GM20431 (cell line): Measurements from ENCODE around the gene PIWIL4.

Experiments used
- in situ Hi-C: fragments of 300-500 bp; cut with MseI, MboI; formaldehyde crosslinking; loops from one replicate; pipeline ENCODE4 v1.15.0; 2020; ENCODE audit warnings: low sequenced_read_pairs; ENCODE audit not compliant: unreplicated experiment

Gene PIWIL4

DNA sequence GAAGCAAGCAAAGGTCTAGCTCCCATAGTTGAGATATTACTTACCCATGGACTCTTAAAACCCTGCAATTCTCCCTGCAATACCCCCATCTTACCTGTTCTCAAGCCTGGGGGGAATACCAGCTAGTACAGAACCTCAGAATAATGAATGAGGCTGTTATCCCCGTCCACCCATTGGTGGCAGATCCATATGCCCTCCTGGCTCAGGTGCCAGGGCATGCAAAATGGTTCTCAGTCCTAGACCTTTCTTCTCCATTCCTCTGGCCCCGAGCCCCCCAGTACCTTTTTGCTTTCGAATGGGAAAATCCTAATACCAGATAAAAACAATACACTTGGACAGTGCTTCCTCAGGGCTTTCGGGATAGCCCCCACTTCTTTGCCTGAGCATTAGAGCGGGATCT lies 86.4 kb downstream of the PIWIL4 start:
- in situ Hi-C loops: no loop called here

DNA sequence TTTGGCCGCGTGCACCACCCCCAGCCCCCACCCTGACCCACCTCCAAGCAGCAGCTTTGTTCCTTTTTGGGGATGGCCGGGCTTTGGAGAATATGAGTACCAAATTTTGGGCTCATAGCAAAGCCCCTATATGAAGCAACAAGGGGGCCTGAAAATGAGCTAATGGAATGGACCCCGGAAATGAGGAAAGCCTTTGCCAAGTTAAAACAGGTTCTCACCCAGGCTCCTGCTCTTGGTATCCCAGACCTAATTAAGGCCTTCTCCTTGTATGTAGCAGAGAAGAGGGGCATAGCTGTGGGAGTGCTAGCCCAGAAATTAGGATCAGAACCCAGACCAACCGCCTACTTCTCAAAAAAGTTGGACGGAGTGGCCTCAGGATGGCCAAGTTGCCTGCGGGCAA lies 87.0 kb downstream of the PIWIL4 start:
- in situ Hi-C loops: no loop called here

- in situ Hi-C loops: no loop called here
Observed at GRCh38 chr11:94655291-94655690, 88.1 kb downstream of the PIWIL4 start.

- in situ Hi-C loops: no loop called here
Observed at GRCh38 chr11:94655956-94656355, 88.8 kb downstream of the PIWIL4 start.

GRCh38 chr11:94656968-94657367 lies 89.8 kb downstream of the PIWIL4 start:
- in situ Hi-C loops: no loop called here

DNA sequence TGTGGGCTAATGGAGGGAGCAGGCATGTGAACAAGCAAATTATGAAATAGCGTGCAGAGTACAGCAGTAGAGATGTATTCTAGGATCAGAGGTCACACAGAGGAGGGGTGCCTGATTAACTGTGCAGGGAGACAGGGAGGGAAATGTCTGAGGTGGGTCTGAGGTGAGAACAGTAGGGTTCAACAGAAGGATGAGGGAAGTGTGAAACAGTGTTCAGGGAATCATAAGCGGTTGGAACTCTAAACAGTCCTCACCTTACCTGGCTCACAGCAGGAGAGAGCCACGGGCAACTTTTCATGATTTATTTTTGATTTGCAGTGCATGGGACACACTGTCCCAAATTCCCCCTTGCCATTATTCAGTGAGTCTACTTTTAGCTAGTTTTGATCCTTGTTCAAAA lies 90.5 kb downstream of the PIWIL4 start:
- in situ Hi-C loops: no loop called here

- in situ Hi-C loops: no loop called here
Observed at GRCh38 chr11:94658386-94658785, 91.2 kb downstream of the PIWIL4 start.

DNA sequence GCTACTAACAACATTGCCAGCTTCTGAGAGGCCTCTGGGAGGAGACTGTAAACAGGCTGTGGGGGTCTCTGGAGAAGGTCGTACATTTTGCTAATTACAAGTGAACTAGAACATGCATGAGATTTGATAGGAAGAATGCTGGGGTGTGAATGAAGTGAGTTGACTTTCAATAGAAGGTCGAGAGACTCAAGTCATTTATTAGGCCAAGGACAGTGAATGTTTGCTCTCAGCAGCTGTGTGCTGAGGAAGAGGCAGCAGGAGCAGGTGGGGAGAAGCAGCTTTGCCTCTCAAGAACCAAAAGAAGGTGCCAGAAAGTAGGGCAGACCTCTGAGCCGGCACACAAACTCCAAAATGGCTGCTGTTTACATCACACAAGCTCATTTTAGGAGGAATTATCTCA lies 91.7 kb downstream of the PIWIL4 start:
- in situ Hi-C loops: no loop called here

GRCh38 chr11:94661444-94661843 lies 94.3 kb downstream of the PIWIL4 start:
- in situ Hi-C loops: no loop called here

DNA sequence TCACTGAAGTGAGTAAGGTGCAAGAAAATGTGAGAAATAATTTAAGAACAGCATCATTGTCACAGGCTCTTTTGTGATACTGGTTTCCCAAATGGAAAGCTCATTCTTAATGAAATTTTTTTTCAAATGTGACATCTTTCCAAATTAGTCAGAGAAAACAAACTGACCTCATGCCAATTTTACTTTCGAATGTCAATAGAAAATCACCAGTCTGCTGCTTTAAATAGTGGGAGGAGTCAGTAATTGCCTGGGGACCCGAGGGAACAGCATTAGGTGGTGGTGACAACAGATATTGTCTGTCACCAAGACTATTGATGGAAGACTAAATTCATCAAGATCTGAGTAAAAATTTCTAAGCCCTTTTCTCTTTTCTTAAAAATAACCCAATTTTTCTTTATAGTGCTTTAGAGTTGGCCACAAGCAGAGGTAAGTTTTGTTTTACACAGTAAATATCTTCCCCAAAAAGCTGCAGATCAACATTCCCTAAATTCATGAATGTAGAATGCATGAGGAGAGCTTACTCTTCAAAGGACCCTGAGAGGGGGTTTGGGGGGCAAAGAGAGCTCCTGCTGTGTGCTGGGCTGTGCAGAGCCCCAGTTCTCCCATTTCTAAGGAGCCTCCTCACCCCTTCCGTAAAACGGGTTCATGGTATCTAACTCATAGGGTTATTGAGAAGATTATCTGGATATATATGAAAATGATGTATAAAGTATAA lies 95.1 kb downstream of the PIWIL4 start:
- in situ Hi-C loops: no loop called here

- in situ Hi-C loops: no loop called here
Observed at GRCh38 chr11:94662846-94663390, 95.8 kb downstream of the PIWIL4 start.

DNA sequence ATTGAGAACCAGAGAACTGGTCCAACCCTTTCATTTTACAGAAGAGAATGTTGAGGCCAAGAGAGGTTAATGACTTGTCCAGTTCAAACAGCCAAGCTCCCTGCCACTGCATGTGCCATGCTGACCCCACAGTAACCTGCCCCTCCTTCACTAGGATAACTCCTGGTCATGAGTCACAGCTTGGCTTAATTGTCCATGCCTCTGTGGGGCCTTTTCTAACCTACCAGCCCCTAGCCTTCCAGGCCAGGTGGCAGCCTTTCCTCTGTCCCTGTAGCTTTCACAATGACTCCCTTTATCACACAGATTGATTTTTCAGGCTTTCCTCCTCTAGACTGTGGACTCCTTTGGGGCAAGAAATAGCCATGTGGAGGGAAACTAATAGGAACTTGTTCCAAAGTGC lies 97.2 kb downstream of the PIWIL4 start:
- in situ Hi-C loops: no loop called here

GRCh38 chr11:94665116-94665659 lies 98.0 kb downstream of the PIWIL4 start:
- in situ Hi-C loops: no loop called here

DNA sequence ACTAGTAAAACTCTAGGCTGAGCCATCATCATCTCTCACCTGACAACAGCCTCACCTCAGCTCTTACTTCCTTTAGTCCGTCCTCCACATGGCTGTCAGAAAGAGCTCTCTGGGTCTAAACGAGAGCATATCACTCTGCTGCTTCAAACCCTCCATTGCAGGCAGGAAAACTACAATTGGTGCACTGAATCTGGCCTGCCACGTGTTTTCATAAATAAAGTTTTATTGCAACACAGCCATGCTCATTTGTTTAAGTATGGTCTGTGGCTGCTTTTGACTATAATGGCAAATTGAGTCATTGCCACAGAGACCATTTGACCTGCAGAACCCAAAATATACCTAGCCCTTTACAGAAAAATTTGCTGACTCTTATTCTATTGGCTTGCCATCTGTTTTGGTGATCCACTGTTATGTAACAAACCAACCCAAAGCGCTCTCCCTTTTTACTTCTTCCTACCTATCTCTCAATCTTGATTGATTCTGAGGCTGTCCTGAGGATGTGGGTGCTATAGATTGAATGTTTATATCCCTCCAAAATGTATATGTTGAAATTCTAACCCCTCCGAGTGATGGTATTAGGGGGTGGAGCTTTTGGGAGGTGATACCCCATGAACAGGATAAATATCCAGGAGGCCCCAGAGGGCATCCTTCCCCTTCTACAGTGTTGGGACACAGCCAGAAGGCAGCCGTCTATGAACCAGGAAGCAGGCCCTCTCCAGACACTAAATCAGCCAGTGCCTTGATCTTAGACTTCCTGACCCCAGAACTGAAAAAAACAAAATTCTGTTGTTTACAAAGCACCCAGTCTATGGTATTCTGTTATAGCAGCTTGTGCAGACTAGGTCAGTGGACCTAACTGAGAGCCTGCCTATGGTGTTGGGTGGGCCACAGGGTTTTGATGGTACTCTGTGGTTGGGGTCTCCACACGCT lies 99.9 kb downstream of the PIWIL4 start:
- in situ Hi-C loops: no loop called here

DNA sequence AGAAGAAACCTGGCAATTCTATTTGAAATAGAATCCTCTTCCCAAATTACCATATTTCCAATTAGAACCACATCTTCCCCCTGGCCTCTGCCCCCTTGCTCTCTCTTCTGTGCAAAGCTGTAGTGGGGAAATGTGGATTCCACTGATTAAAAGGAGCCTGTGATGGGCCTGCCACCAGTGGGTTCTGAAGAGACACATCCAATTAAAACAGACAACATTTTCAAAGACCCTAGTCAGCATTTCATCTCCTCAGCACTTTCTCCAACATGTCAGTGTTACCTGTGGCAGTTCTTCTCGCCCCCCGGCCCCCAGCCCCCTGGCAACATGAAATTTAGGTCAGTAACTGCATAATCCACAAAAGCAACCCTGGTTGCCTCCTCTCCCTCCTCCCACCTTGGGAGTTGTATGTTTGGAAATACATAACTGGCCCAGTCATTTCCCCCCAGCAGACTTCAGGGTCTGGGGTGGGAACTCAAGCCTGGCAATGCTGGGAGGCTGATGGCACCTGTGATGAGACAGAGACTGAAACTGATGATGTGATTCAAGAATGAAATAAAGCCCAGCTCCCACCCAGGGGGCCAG lies 101.1 kb downstream of the PIWIL4 start:
- in situ Hi-C loops: no loop called here

DNA sequence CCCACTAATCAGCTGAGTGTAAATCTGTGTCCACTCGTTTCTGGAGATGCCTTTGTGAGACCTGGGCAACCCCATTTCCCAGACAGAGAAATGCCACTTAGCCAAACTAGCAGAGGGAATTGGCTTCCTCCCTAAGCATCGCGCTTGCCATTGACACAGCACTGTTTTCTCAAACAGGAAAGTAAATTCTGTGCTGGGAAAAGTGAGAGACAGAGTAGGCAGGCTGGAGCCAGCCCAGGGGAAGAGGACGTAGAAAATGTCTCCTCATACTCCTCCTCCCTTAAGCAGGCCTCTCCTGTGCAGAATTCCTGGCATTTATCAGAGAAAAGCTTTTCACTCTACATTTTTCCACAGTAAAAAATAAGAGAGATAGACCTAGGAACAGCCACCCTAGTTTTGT lies 101.9 kb downstream of the PIWIL4 start:
- in situ Hi-C loops: no loop called here
